Parathyroid adenoma (tissue), 2 donors: ENCODE results near the gene VSIG10.

ENCODE experiments used
- H2AFZ ChIP-seq: fragments of 300-600 bp; sonication (generic); one replicate; pipeline ENCODE4 v1.7.0; 2017; ENCODE audit warnings: antibody characterized with exemption, mild to moderate bottlenecking
- H3K27ac ChIP-seq: fragments of 300-600 bp; sonication (generic); one replicate; pipeline ENCODE4 v1.7.0; 2017
- H3K27me3 ChIP-seq: fragments of 300-600 bp; sonication (generic); one replicate; pipeline ENCODE4 v1.7.0; 2017; ENCODE audit warnings: low read length; ENCODE audit not compliant: control insufficient read depth, insufficient read depth
- H3K36me3 ChIP-seq: fragments of 300-600 bp; sonication (generic); one replicate; pipeline ENCODE4 v1.7.0; 2017; ENCODE audit warnings: low read length; ENCODE audit not compliant: control insufficient read depth, insufficient read depth
- H3K4me1 ChIP-seq: fragments of 300-600 bp; sonication (generic); one replicate; pipeline ENCODE4 v1.7.0; 2017; ENCODE audit warnings: control low read depth
- H3K4me2 ChIP-seq: fragments of 300-600 bp; sonication (generic); one replicate; pipeline ENCODE4 v1.7.0; 2017; ENCODE audit warnings: low read length
- H3K4me3 ChIP-seq: fragments of 300-600 bp; sonication (generic); one replicate; pipeline ENCODE4 v1.7.0; 2017; ENCODE audit warnings: low read depth, low read length
- H3K79me2 ChIP-seq: fragments of 300-600 bp; sonication (generic); one replicate; pipeline ENCODE4 v1.7.0; 2017; ENCODE audit warnings: control low read depth
- H3K9ac ChIP-seq: fragments of 300-600 bp; sonication (generic); one replicate; pipeline ENCODE4 v1.7.0; 2017; ENCODE audit warnings: mild to moderate bottlenecking
- H3K9me3 ChIP-seq: fragments of 300-600 bp; sonication (generic); one replicate; pipeline ENCODE4 v1.7.0; 2017; ENCODE audit warnings: low read length; ENCODE audit not compliant: control insufficient read depth
- CTCF ChIP-seq: fragments of 300-600 bp; sonication (generic); IDR thresholded peaks from one replicate; pipeline ENCODE4 v1.7.0; 2017; ENCODE audit warnings: antibody characterized with exemption, mild to moderate bottlenecking
- donor health status: primary hyperparathyroidism.

VSIG10 gene, protein sequence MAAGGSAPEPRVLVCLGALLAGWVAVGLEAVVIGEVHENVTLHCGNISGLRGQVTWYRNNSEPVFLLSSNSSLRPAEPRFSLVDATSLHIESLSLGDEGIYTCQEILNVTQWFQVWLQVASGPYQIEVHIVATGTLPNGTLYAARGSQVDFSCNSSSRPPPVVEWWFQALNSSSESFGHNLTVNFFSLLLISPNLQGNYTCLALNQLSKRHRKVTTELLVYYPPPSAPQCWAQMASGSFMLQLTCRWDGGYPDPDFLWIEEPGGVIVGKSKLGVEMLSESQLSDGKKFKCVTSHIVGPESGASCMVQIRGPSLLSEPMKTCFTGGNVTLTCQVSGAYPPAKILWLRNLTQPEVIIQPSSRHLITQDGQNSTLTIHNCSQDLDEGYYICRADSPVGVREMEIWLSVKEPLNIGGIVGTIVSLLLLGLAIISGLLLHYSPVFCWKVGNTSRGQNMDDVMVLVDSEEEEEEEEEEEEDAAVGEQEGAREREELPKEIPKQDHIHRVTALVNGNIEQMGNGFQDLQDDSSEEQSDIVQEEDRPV

DNA sequence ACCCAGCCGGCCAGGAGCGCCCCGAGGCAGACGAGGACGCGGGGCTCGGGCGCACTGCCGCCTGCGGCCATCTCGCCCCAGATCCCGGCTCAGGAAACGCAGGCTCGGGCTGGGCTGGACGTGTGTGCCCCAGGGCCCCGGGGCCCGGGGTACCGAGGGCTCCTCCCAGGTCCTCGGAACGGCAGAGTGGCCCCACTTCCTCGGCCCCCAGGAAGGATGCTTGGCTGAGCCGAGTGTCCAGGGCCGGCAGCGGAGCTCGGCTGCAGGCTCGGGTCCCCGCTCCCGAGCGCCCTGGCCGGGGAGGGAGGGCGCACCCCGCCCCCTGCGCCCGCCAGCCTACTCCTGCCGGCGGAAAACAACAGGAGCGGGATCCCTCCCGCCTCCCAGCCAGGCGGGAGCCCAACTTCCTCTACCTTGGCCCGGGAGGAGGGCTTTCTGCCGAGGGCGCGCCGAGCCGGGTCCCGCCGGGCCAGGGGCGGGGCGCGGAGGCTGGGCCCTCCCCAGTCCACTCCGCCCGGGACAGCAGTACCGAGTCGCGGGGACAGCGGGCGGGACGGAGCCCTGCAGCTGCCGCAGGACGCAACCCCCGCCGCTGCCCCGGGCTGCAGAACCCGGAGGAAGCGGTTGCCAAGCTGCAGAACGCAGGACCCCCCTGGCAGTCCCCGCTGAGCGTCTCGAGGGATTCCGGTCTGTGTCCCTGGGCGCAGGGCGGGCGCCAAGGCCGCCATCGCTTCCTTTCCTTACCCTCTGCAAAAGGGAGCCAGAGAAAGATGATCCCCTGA is at the start of gene VSIG10:
VSIG10 (minus strand) TSS at position 411 of the 782 bp plus-strand sequence; CDS start at position 71, 340 bp downstream.
- Histone ChIP-seq H3K79me2 (no peaks in the 10 kb centered on the region), H3K9me3 (no peaks in the 10 kb centered on the region), H3K36me3 (no peaks in the 10 kb centered on the region), H3K4me3 (peak within 1 kb of the TSS; percentile 69), H3K9ac (peak within 1 kb of the TSS; percentile 75), H3K27me3 (no peaks in the 10 kb centered on the region), H3K4me1 (peaks cover 7% of the 10 kb centered on the region), H3K27ac (peak within 1 kb of the TSS; percentile 93), H2AFZ (peak within 1 kb of the TSS; percentile 98), H3K4me2 (peak within 1 kb of the TSS; percentile 82)
- no peak for TF ChIP-seq CTCF

DNA sequence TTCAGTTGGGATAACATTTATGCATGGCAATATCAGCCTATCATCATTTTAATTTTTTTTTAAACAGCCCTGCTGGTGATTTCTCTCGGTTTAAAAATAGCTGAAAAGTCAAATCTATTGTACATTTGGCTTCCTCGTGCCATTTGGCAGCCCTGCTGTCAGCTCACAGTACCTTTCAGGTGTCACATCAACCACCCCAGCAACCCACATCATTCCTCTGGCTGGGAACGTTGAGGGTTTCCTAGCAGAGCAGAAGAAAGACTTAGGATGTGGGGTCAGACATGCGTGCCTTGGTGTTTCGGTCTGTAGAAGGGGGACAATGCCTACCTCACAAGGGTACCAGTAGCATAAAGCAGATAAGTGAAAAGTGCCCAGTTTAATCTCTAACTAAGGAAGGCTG is 47.9 kb upstream of the VSIG10 start:
- H3K36me3 ChIP-seq, result no peaks in the 10 kb centered on the region
- H3K4me3 ChIP-seq, result no peak overlapping the region
- H3K9ac ChIP-seq, result no peak overlapping the region
- H3K27me3 ChIP-seq, result no peaks in the 10 kb centered on the region
- no peak for TF ChIP-seq CTCF
- H3K4me1 ChIP-seq, result peaks cover 23% of the 10 kb centered on the region
- H3K79me2 ChIP-seq, result peaks cover 5% of the 10 kb centered on the region
- H3K27ac ChIP-seq, result no peak overlapping the region
- H3K4me2 ChIP-seq, result no peak overlapping the region
- H3K9me3 ChIP-seq, result no peaks in the 10 kb centered on the region
- no peak overlapping the region for H2AFZ ChIP-seq

DNA sequence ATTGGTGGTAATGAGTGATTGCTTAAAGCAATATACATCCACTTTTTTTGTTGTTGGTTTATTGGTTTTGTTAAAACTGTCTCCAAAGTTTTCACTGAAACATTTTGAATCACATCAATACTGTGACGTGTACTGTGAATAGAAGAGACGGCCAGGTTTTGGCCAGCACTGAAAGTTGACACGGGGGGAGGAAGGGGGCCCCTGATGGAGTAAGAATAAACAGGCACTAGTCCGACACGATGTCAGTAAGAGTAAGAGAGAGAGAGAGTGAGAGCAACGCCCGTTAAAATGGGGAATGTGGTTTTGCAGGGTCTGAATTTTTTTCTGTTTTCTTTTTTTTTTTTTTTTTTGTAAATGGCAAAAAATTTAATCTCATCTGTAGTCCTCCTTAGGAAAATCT is 46.8 kb upstream of the VSIG10 start:
- Histone ChIP-seq H3K4me1 (peaks cover 26% of the 10 kb centered on the region), H3K9me3 (no peaks in the 10 kb centered on the region), H3K4me2 (no peak overlapping the region), H3K79me2 (peaks cover 7% of the 10 kb centered on the region), H3K27ac (no peak overlapping the region), H2AFZ (no peak overlapping the region), H3K9ac (no peak overlapping the region), H3K36me3 (no peaks in the 10 kb centered on the region), H3K27me3 (no peaks in the 10 kb centered on the region), H3K4me3 (no peak overlapping the region)
- TF ChIP-seq CTCF, result no peak

GRCh38 chr12:118148287-118148686 is 44.5 kb upstream of the VSIG10 start:
- no peaks in the 10 kb centered on the region for H3K9me3 ChIP-seq
- no peak for TF ChIP-seq CTCF
- peaks cover 34% of the 10 kb centered on the region for H3K4me1 ChIP-seq
- peaks cover 7% of the 10 kb centered on the region for H3K79me2 ChIP-seq
- H2AFZ ChIP-seq, result no peak overlapping the region
- H3K36me3 ChIP-seq, result no peaks in the 10 kb centered on the region
- no peaks in the 10 kb centered on the region for H3K27me3 ChIP-seq
- no peak overlapping the region for H3K9ac ChIP-seq
- peak overlapping the region; percentile 0 for H3K27ac ChIP-seq
- H3K4me2 ChIP-seq, result no peak overlapping the region
- H3K4me3 ChIP-seq, result no peak overlapping the region
